Stomach smooth muscle (tissue), 2 donors: Measurements from ENCODE around the gene GPATCH2.

Experiments
- H3K27ac ChIP-seq: one replicate; pipeline ENCODE4 v1.7.0; 2013; ENCODE audit warnings: mild to moderate bottlenecking, low read length, inconsistent platforms
- H3K27me3 ChIP-seq, 2 donors: one replicate each; pipeline ENCODE4 v1.7.0; 2013; ENCODE audit warnings: low read length in 2 of 2; ENCODE audit not compliant: insufficient read depth in 2 of 2, control insufficient read depth in 1 of 2
- H3K36me3 ChIP-seq, 2 donors: one replicate each; pipeline ENCODE4 v1.7.0; 2013; ENCODE audit warnings: low read length in 2 of 2; ENCODE audit not compliant: control insufficient read depth in 2 of 2, insufficient read depth in 2 of 2
- H3K4me1 ChIP-seq: one replicate; pipeline ENCODE4 v1.7.0; 2013; ENCODE audit warnings: low read length; ENCODE audit not compliant: control insufficient read depth, insufficient read depth
- H3K4me3 ChIP-seq, 2 donors: one replicate each; pipeline ENCODE4 v1.7.0; 2013; ENCODE audit warnings: low read length in 2 of 2
- H3K9ac ChIP-seq, 2 donors: one replicate each; pipeline ENCODE4 v1.7.0; 2013; ENCODE audit warnings: low read length in 2 of 2, mild to moderate bottlenecking in 1 of 2
- H3K9me3 ChIP-seq, 2 donors: one replicate each; pipeline ENCODE4 v1.7.0; 2013; ENCODE audit warnings: low read length in 2 of 2; ENCODE audit not compliant: control insufficient read depth in 2 of 2
- donor health status: healthy.
- donor health status: Pancreatic carcinoma.

The GPATCH2 gene

DNA sequence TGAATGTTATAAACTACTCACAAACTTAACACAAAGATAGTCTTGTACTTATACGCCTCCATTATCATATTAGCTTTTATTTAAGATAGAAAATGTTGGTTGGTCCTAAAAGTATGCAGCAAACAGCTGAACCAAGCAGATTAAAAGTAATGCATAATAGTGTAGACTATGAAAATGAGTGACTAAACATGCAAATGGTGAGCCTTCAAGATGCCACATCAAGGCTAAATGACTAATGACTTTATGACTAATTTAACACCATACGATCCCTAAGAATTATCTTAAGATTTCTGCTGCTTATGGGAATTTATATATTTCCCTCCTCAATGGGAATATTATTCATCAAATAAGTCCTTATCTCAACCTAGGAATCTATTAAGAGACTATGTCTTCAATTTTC, 4.6 kb downstream of the GPATCH2 start:
- Histone ChIP-seq H3K4me3 (no peak overlapping the region), H3K27me3 (no peaks in the 10 kb centered on the region), H3K4me1 (no peaks in the 10 kb centered on the region), H3K9me3 (no peaks in the 10 kb centered on the region), H3K27ac (no peak overlapping the region), H3K9ac (no peak overlapping the region), H3K36me3 (no peaks in the 10 kb centered on the region)

GRCh38 chr1:217622042-217622441, 8.8 kb downstream of the GPATCH2 start:
- Histone ChIP-seq H3K27me3 (no peaks in the 10 kb centered on the region), H3K9ac (no peak overlapping the region), H3K36me3 (peaks cover 0 to 6% of the 10 kb centered on the region in 2 donors), H3K27ac (no peak overlapping the region), H3K4me3 (no peak overlapping the region), H3K4me1 (no peaks in the 10 kb centered on the region), H3K9me3 (no peaks in the 10 kb centered on the region)

DNA sequence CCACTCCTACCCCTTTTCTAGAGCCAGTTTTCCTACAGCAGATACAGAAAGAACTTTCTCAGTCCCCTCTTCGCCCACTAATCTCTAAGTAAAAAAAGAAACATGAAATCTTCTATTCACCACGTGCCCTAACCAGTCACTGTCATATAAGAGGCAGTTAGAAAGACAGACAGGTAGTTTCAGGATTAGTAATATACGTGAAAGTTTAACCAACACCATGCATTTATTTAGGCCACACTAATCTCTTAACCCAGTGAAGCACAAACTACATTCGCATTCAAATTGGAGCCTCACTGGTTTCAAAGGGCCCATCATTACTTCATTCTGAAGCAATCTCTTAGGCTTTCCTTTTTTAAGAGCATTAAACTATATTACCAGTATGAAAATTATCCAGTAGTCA, 10.1 kb downstream of the GPATCH2 start:
- Histone ChIP-seq H3K9ac (no peak overlapping the region), H3K36me3 (peaks cover 0 to 6% of the 10 kb centered on the region in 2 donors), H3K27me3 (no peaks in the 10 kb centered on the region), H3K4me1 (no peaks in the 10 kb centered on the region), H3K27ac (no peak overlapping the region), H3K4me3 (no peak overlapping the region), H3K9me3 (no peaks in the 10 kb centered on the region)

DNA sequence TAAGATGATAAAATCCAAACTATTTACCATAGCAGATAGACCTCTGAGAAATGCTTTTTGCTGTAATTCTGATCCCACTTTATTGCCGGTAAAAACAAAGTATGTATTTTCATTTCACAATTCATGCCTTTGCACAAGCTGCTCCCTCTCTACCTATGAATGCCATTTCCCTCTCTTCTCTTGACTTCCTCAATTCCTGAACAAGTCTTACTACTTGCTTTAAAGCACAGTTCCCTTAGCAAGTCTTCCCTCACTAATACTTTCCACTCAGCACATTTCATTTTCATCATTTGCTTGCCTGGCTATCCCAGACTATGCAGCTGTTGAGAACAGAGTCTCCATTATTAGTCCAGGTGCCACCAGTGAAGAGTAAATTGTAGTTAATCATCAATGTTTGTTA, 13.8 kb downstream of the GPATCH2 start:
- Histone ChIP-seq H3K4me3 (no peak overlapping the region), H3K9me3 (no peaks in the 10 kb centered on the region), H3K4me1 (no peaks in the 10 kb centered on the region), H3K36me3 (peaks cover 0 to 6% of the 10 kb centered on the region in 2 donors), H3K9ac (no peak overlapping the region), H3K27ac (no peak overlapping the region), H3K27me3 (no peaks in the 10 kb centered on the region)

GRCh38 chr1:217614200-217614712, 16.6 kb downstream of the GPATCH2 start:
- H3K4me3 ChIP-seq, result no peak overlapping the region
- no peak overlapping the region for H3K9ac ChIP-seq
- no peaks in the 10 kb centered on the region for H3K9me3 ChIP-seq
- H3K4me1 ChIP-seq, result no peaks in the 10 kb centered on the region
- no peaks in the 10 kb centered on the region for H3K27me3 ChIP-seq
- H3K27ac ChIP-seq, result no peak overlapping the region
- peaks cover 0 to 8% of the 10 kb centered on the region in 2 donors for H3K36me3 ChIP-seq

GRCh38 chr1:217605390-217605789, 25.5 kb downstream of the GPATCH2 start:
- Histone ChIP-seq H3K9me3 (no peaks in the 10 kb centered on the region), H3K9ac (no peak overlapping the region), H3K27me3 (no peaks in the 10 kb centered on the region), H3K4me1 (no peaks in the 10 kb centered on the region), H3K36me3 (peaks cover 4 to 6% of the 10 kb centered on the region in 2 donors), H3K27ac (no peak overlapping the region), H3K4me3 (no peak overlapping the region)

- H3K9ac ChIP-seq, result no peak overlapping the region
- H3K4me1 ChIP-seq, result no peaks in the 10 kb centered on the region
- no peak overlapping the region for H3K27ac ChIP-seq
- no peak overlapping the region for H3K4me3 ChIP-seq
- H3K9me3 ChIP-seq, result no peaks in the 10 kb centered on the region
- H3K27me3 ChIP-seq, result no peaks in the 10 kb centered on the region
- peaks cover 3 to 5% of the 10 kb centered on the region in 2 donors for H3K36me3 ChIP-seq
These were observed 28.5 kb downstream of the GPATCH2 start for GRCh38 chr1:217602380-217602779.

DNA sequence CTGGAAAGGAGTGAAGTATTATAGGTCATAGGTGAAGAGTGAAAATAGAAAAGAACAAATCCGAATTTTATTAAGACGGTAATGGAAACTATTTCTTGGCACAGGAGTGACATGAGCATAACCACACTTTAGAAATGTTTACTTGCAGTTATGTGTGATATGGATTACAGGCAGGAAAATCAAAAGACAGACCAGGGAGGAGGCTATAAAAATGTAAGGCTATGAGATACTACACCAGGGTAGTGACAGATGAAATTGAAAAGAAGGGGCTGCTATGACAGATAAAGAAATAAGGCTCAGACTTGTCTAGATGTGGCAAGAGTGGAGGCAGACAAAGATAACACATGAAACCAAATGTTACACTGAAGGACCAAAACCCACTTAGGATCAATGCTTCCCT, 31.7 kb downstream of the GPATCH2 start:
- Histone ChIP-seq H3K4me1 (no peaks in the 10 kb centered on the region), H3K27ac (no peak overlapping the region), H3K27me3 (no peaks in the 10 kb centered on the region), H3K9ac (no peak overlapping the region), H3K9me3 (no peaks in the 10 kb centered on the region), H3K4me3 (no peak overlapping the region), H3K36me3 (peaks cover 0 to 5% of the 10 kb centered on the region in 2 donors)

DNA sequence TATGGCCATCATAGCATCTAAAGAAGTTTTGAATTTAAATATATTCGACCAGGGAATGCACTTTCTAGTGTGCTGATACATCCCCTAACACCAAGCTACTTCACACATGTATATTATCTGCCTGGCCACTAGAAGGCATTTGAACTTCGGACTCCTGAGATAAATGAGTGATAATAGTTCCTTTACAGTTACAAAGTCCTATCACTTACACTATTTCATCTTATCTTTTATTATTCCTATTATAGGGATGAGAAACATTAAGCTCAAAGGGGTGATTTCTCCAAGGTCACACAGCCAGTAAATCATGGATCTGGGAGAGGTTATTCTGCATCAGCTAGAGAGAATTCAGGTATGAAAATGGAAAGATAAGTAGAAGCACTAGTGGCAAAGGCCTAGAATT, 40.3 kb downstream of the GPATCH2 start:
- Histone ChIP-seq H3K9ac (no peak overlapping the region), H3K9me3 (no peaks in the 10 kb centered on the region), H3K27me3 (no peaks in the 10 kb centered on the region), H3K4me1 (no peaks in the 10 kb centered on the region), H3K36me3 (peaks cover 0 to 5% of the 10 kb centered on the region in 2 donors), H3K27ac (no peak overlapping the region), H3K4me3 (no peak overlapping the region)

GRCh38 chr1:217586586-217586985, 44.3 kb downstream of the GPATCH2 start:
- no peaks in the 10 kb centered on the region for H3K27me3 ChIP-seq
- H3K9me3 ChIP-seq, result no peaks in the 10 kb centered on the region
- H3K4me1 ChIP-seq, result no peaks in the 10 kb centered on the region
- H3K36me3 ChIP-seq, result peaks cover 0 to 5% of the 10 kb centered on the region in 2 donors
- no peak overlapping the region for H3K4me3 ChIP-seq
- H3K27ac ChIP-seq, result no peak overlapping the region
- H3K9ac ChIP-seq, result no peak overlapping the region

DNA sequence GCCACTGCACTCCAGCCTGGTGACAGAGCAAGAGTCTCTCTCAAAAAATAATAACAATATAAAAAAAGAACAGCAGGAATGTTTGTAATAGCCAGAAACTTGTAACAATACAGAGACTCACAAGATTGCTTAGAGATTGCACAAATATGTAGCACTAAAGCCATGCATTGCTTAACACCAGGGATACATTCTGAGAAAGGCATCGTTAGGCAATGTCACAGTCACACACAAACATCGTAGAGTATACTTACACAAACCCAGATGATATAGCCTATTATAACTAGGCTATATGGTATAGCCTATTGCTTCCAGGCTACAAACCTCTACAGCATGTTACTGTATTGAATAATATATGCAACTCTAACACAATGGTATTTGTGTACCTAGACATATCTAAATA, 45.3 kb downstream of the GPATCH2 start:
- Histone ChIP-seq H3K9me3 (no peaks in the 10 kb centered on the region), H3K4me1 (no peaks in the 10 kb centered on the region), H3K4me3 (no peak overlapping the region), H3K36me3 (peaks cover 0 to 7% of the 10 kb centered on the region in 2 donors), H3K27me3 (no peaks in the 10 kb centered on the region), H3K9ac (no peak overlapping the region), H3K27ac (no peak overlapping the region)
